CD8-positive, alpha-beta memory T cell (primary cell): ENCODE data around the gene SKP1. TPM values are rescaled to one million over a fixed set of nuclear protein-coding genes. Genes with fewer than 3 reads are reported as not detected.

Experiments used
- CTCF ChIA-PET: fragments of 350-600 bp; sonication (Branson Sonifier 250); formaldehyde crosslinking; loops from one replicate; lab custom pipeline; 2021; ENCODE audit warnings: antibody characterized with exemption; lab: Charles Lee
- POLR2A ChIA-PET: fragments of 350-600 bp; sonication (Branson Sonifier 250); formaldehyde crosslinking; loops from one replicate; lab custom pipeline; 2021; ENCODE audit warnings: antibody characterized with exemption; lab: Charles Lee
- DNase-seq, 5 donors: peaks; one replicate each; pipeline versions ENCODE4 v3.0.0 to v3.0.0-alpha.2; 2020 to 2022; ENCODE audit warnings: mixed read lengths in 1 of 5
- H3K27ac ChIP-seq: one replicate; pipeline ENCODE4 v1.7.0; 2013; ENCODE audit warnings: low read depth, mild to moderate bottlenecking, low read length, moderate library complexity
- H3K27me3 ChIP-seq: 2 replicates; pipeline ENCODE4 v1.7.0; 2013; ENCODE audit warnings: low read length, mild to moderate bottlenecking; ENCODE audit not compliant: insufficient read depth, poor library complexity, severe bottlenecking
- H3K36me3 ChIP-seq: 2 replicates; pipeline ENCODE4 v1.7.0; 2013; ENCODE audit warnings: mild to moderate bottlenecking, low read length, moderate library complexity; ENCODE audit not compliant: insufficient read depth
- H3K4me1 ChIP-seq: 2 replicates; pipeline ENCODE4 v1.7.0; 2013; ENCODE audit warnings: mild to moderate bottlenecking, low read length, moderate library complexity; ENCODE audit not compliant: insufficient read depth
- H3K4me3 ChIP-seq: 2 replicates; pipeline ENCODE4 v1.7.0; 2013; ENCODE audit warnings: mild to moderate bottlenecking, low read length
- H3K9me3 ChIP-seq: 2 replicates; pipeline ENCODE4 v1.7.0; 2013; ENCODE audit warnings: mild to moderate bottlenecking, low read length
- H3K27ac Mint-ChIP-seq, 8 donors: one replicate each; pipeline ENCODE4 v1.8.0; 2020 to 2021; ENCODE audit warnings: mixed read lengths in 8 of 8, mild to moderate bottlenecking in 6 of 8, inconsistent platforms in 3 of 8, moderate library complexity in 3 of 8
- H3K27me3 Mint-ChIP-seq, 2 donors: one replicate each; pipeline ENCODE4 v1.8.0; 2020 to 2021; ENCODE audit warnings: mixed read lengths in 2 of 2, mild to moderate bottlenecking in 1 of 2, moderate library complexity in 1 of 2
- H3K36me3 Mint-ChIP-seq, 3 donors: one replicate each; pipeline ENCODE4 v1.8.0; 2020 to 2021; ENCODE audit warnings: mixed read lengths in 3 of 3, inconsistent platforms in 1 of 3, mild to moderate bottlenecking in 1 of 3
- H3K4me1 Mint-ChIP-seq, 3 donors: one replicate each; pipeline ENCODE4 v1.8.0; 2020 to 2021; ENCODE audit warnings: mixed read lengths in 3 of 3, inconsistent platforms in 1 of 3, mild to moderate bottlenecking in 1 of 3
- H3K4me3 Mint-ChIP-seq, 7 donors: one replicate each; pipeline ENCODE4 v1.8.0; 2020 to 2021; ENCODE audit warnings: mixed read lengths in 7 of 7, mild to moderate bottlenecking in 6 of 7, moderate library complexity in 4 of 7, inconsistent platforms in 2 of 7
- H3K9me3 Mint-ChIP-seq, 5 donors: one replicate each; pipeline ENCODE4 v1.8.0; 2020 to 2022; ENCODE audit warnings: mixed read lengths in 5 of 5, mild to moderate bottlenecking in 3 of 5, moderate library complexity in 2 of 5, inconsistent platforms in 1 of 5
- polyA plus RNA-seq: library from polyadenylated mRNA; unstranded; fragments of 300-500 nt; fragmentation: Illumina TruSeq; gene quantifications from one replicate; pipeline ENCODE4 v1.2.3, GENCODE V29; 2021
- total RNA-seq, 2 experiments: library from RNA; stranded (reverse); gene quantifications; one replicate each; pipeline ENCODE4 v1.2.3, GENCODE V29; 2021

SKP1 gene
- total and polyA plus RNA-seq, 3 experiments from 2014 or later: 264 to 1,187 (median 280) TPM

- H3K36me3 ChIP-seq: peaks cover 64% of the 10 kb centered on the region
- no peaks in the 10 kb centered on the region for H3K9me3 ChIP-seq
Observed at GRCh38 chr5:134131578-134132350, 45.0 kb downstream of the SKP1 start.

GRCh38 chr5:134131165-134131564 lies 45.6 kb downstream of the SKP1 start:
- H3K9me3 ChIP-seq: no peaks in the 10 kb centered on the region
- Mint-ChIP-seq H3K27ac (peak overlapping the region; percentile 92 to 100 (median 98)), H3K4me1 (peaks cover 89 to 99% (median 99%) of the 10 kb centered on the region in 3 donors), H3K36me3 (peaks cover 24 to 95% (median 33%) of the 10 kb centered on the region in 3 donors), H3K4me3 (peak overlapping the region; percentile 91 to 99 (median 96)), H3K9me3 (peaks cover 0 to 2% (median 0%) of the 10 kb centered on the region in 5 donors), H3K27me3 (no peaks in the 10 kb centered on the region)
- ChIA-PET POLR2A (interaction anchor here (0.5 to 16.0 kb wide), 3 partner anchors 8 to 89 kb away, joined by 3 to 272 read pairs (median 15); partner anchors contain the start of gene TCF7), CTCF (interaction anchor here (0.9 to 26.0 kb wide), 4 partner anchors 9 to 89 kb away, joined by 3 to 429 read pairs (median 22); no protein-coding TSS in a partner anchor)
- H3K27me3 ChIP-seq: no peaks in the 10 kb centered on the region
- H3K27ac ChIP-seq: peak overlapping the region; percentile 78
- peak overlapping the region; percentile 72 for H3K4me3 ChIP-seq
- H3K4me1 ChIP-seq: peaks cover 100% of the 10 kb centered on the region
- peak in 1 of 5 donors; percentile 33 for DNase-seq
- peaks cover 63% of the 10 kb centered on the region for H3K36me3 ChIP-seq

More at GRCh38 chr5:134131578-134132350, 45.0 kb downstream of the SKP1 start:
- Histone ChIP-seq H3K27me3 (no peaks in the 10 kb centered on the region), H3K27ac (peak overlapping the region; percentile 78), H3K4me3 (peak overlapping the region; percentile 72), H3K4me1 (peaks cover 100% of the 10 kb centered on the region)
- POLR2A ChIA-PET: interaction anchor here (0.9 to 16.0 kb wide), 7 partner anchors 12 to 93 kb away, joined by 3 to 272 read pairs (median 5); partner anchors contain the start of gene TCF7
- Mint-ChIP-seq H3K4me1 (peaks cover 91 to 99% (median 99%) of the 10 kb centered on the region in 3 donors), H3K9me3 (peaks cover 0 to 2% (median 0%) of the 10 kb centered on the region in 5 donors), H3K27me3 (no peaks in the 10 kb centered on the region), H3K27ac (peak overlapping the region; percentile 92 to 100 (median 98)), H3K36me3 (peaks cover 24 to 96% (median 33%) of the 10 kb centered on the region in 3 donors), H3K4me3 (peak overlapping the region; percentile 91 to 99 (median 96))
- peak in 2 of 5 donors; percentile 30 to 47 for DNase-seq
- CTCF ChIA-PET: interaction anchor here (0.9 to 26.0 kb wide), 5 partner anchors 9 to 90 kb away, joined by 3 to 429 read pairs (median 10); no protein-coding TSS in a partner anchor

- Histone ChIP-seq H3K4me3 (peak overlapping the region; percentile 72), H3K36me3 (peaks cover 59% of the 10 kb centered on the region), H3K9me3 (no peaks in the 10 kb centered on the region), H3K4me1 (peaks cover 100% of the 10 kb centered on the region), H3K27me3 (no peaks in the 10 kb centered on the region), H3K27ac (peak overlapping the region; percentile 78)
- H3K4me1 Mint-ChIP-seq: peaks cover 89 to 99% (median 99%) of the 10 kb centered on the region in 3 donors
- CTCF ChIA-PET: interaction anchor here (0.8 to 4.5 kb wide), 4 partner anchors 10 to 89 kb away, joined by 3 to 40 read pairs (median 6); no protein-coding TSS in a partner anchor
- DNase-seq: no peak
- H3K27me3 Mint-ChIP-seq: no peaks in the 10 kb centered on the region
- peak overlapping the region; percentile 92 to 100 (median 98) for H3K27ac Mint-ChIP-seq
- H3K36me3 Mint-ChIP-seq: peaks cover 17 to 95% (median 28%) of the 10 kb centered on the region in 3 donors
- POLR2A ChIA-PET: interaction anchor here (0.5 to 16.0 kb wide), 5 partner anchors 9 to 96 kb away, joined by 3 to 272 read pairs (median 4); partner anchors contain the start of genes PPP2CA and TCF7
- H3K9me3 Mint-ChIP-seq: peaks cover 0 to 2% (median 0%) of the 10 kb centered on the region in 5 donors
- peak overlapping the region; percentile 91 to 99 (median 96) for H3K4me3 Mint-ChIP-seq
Observed at GRCh38 chr5:134130239-134130945, 46.4 kb downstream of the SKP1 start.

- Mint-ChIP-seq H3K27ac (peak overlapping the region; percentile 92 to 100 (median 98)), H3K4me1 (peaks cover 91 to 100% (median 99%) of the 10 kb centered on the region in 3 donors), H3K9me3 (peaks cover 0 to 2% (median 0%) of the 10 kb centered on the region in 5 donors), H3K36me3 (peaks cover 14 to 95% (median 23%) of the 10 kb centered on the region in 3 donors), H3K27me3 (no peaks in the 10 kb centered on the region), H3K4me3 (peak overlapping the region; percentile 91 to 99 (median 96))
- H3K27ac ChIP-seq: peak overlapping the region; percentile 21
- DNase-seq: peak in 2 of 5 donors; percentile 43 to 66
- H3K4me3 ChIP-seq: peak overlapping the region; percentile 72
- no peaks in the 10 kb centered on the region for H3K9me3 ChIP-seq
- peaks cover 100% of the 10 kb centered on the region for H3K4me1 ChIP-seq
- peaks cover 57% of the 10 kb centered on the region for H3K36me3 ChIP-seq
- H3K27me3 ChIP-seq: no peaks in the 10 kb centered on the region
- POLR2A ChIA-PET: interaction anchor here (0.6 to 16.0 kb wide), 9 partner anchors 10 to 151 kb away, joined by 3 to 272 read pairs (median 4); partner anchors contain the start of genes PPP2CA and TCF7
- CTCF ChIA-PET: interaction anchor here (0.8 to 4.5 kb wide), 5 partner anchors 10 to 90 kb away, joined by 3 to 40 read pairs (median 9); no protein-coding TSS in a partner anchor
Observed at GRCh38 chr5:134129411-134130238, 47.1 kb downstream of the SKP1 start.

- no peak for DNase-seq
- Histone ChIP-seq H3K4me1 (peaks cover 100% of the 10 kb centered on the region), H3K27me3 (no peaks in the 10 kb centered on the region), H3K4me3 (peak overlapping the region; percentile 72), H3K27ac (peak overlapping the region; percentile 26), H3K36me3 (peaks cover 56% of the 10 kb centered on the region), H3K9me3 (no peaks in the 10 kb centered on the region)
- Mint-ChIP-seq H3K4me3 (peak overlapping the region; percentile 91 to 99 (median 96)), H3K36me3 (peaks cover 15 to 98% (median 22%) of the 10 kb centered on the region in 3 donors), H3K4me1 (peaks cover 94 to 100% (median 100%) of the 10 kb centered on the region in 3 donors), H3K27ac (peak overlapping the region; percentile 92 to 100 (median 98)), H3K9me3 (peaks cover 0 to 2% (median 0%) of the 10 kb centered on the region in 5 donors), H3K27me3 (peaks cover 0 to 2% of the 10 kb centered on the region in 2 donors)
- ChIA-PET POLR2A (interaction anchor here (0.9 to 16.0 kb wide), 5 partner anchors 11 to 89 kb away, joined by 3 to 272 read pairs (median 7); partner anchors contain the start of gene TCF7), CTCF (interaction anchor here (1.2 to 4.5 kb wide), 5 partner anchors 11 to 89 kb away, joined by 4 to 40 read pairs (median 10); no protein-coding TSS in a partner anchor)
Observed at GRCh38 chr5:134128648-134128995, 48.1 kb downstream of the SKP1 start.

- DNase-seq: no peak
- ChIA-PET POLR2A (interaction anchor here (0.9 to 16.0 kb wide), 6 partner anchors 11 to 89 kb away, joined by 3 to 272 read pairs (median 6); partner anchors contain the start of gene TCF7), CTCF (interaction anchor here (2.2 to 4.5 kb wide), 3 partner anchors 12 to 88 kb away, joined by 9 to 40 read pairs (median 13); no protein-coding TSS in a partner anchor)
- Histone ChIP-seq H3K4me1 (peaks cover 100% of the 10 kb centered on the region), H3K27me3 (no peaks in the 10 kb centered on the region), H3K27ac (peak overlapping the region; percentile 26), H3K4me3 (peak overlapping the region; percentile 72), H3K9me3 (no peaks in the 10 kb centered on the region), H3K36me3 (peaks cover 58% of the 10 kb centered on the region)
- Mint-ChIP-seq H3K27ac (peak overlapping the region; percentile 92 to 100 (median 98)), H3K36me3 (peaks cover 19 to 98% (median 25%) of the 10 kb centered on the region in 3 donors), H3K4me3 (peak overlapping the region; percentile 91 to 99 (median 96)), H3K27me3 (peaks cover 0 to 2% of the 10 kb centered on the region in 2 donors), H3K4me1 (peaks cover 94 to 100% (median 100%) of the 10 kb centered on the region in 3 donors), H3K9me3 (peaks cover 0 to 2% (median 0%) of the 10 kb centered on the region in 5 donors)
Observed at GRCh38 chr5:134127988-134128647, 48.6 kb downstream of the SKP1 start.
